RWPE2 (cell line): ENCODE results near the gene JPH2.
A peak's percentile ranks its signal among the peaks of the same experiment; 100 is the strongest.

Source experiments
- ATAC-seq: fragments of 200-7000 bp; cut with Tn5 transposase; 3 replicates; pipeline ENCODE4 v1.9.1; 2021; ENCODE audit warnings: low read depth
- DNase-seq: peaks from one replicate; pipeline ENCODE4 v3.0.0-alpha.2; 2020; ENCODE audit warnings: low spot score
- H3K27ac ChIP-seq: fragments of 450-650 bp; 2 replicates; pipeline ENCODE4 v1.5.1; 2017; ENCODE audit warnings: mild to moderate bottlenecking; ENCODE audit not compliant: poor library complexity, severe bottlenecking
- H3K27me3 ChIP-seq: fragments of 250-450 bp; sonication (Bioruptor Pico); 2 replicates; pipeline ENCODE4 v1.5.1; 2021; ENCODE audit warnings: mild to moderate bottlenecking, moderate library complexity; ENCODE audit not compliant: insufficient read depth, poor library complexity, severe bottlenecking
- H3K36me3 ChIP-seq: fragments of 250-450 bp; sonication (Bioruptor Pico); 2 replicates; pipeline ENCODE4 v1.5.1; 2020; ENCODE audit warnings: low read depth, mild to moderate bottlenecking, moderate library complexity
- H3K4me1 ChIP-seq: fragments of 250-450 bp; sonication (Bioruptor Pico); 2 replicates; pipeline ENCODE4 v1.5.1; 2021; ENCODE audit warnings: mild to moderate bottlenecking, moderate library complexity; ENCODE audit not compliant: insufficient read depth, poor library complexity, severe bottlenecking
- H3K4me3 ChIP-seq: fragments of 250-450 bp; sonication (Bioruptor Pico); 2 replicates; pipeline ENCODE4 v1.5.1; 2021; ENCODE audit warnings: mild to moderate bottlenecking, moderate library complexity; ENCODE audit not compliant: severe bottlenecking
- H3K9me3 ChIP-seq: fragments of 250-450 bp; sonication (Bioruptor Pico); 2 replicates; pipeline ENCODE4 v1.5.1; 2021; ENCODE audit warnings: mild to moderate bottlenecking, moderate library complexity; ENCODE audit not compliant: severe bottlenecking
- TF ChIP-seq, protein P1 (sequence below): fragments of 450-650 bp; IDR thresholded peaks from one replicate; pipeline ENCODE4 v1.5.1; 2017; ENCODE audit warnings: mild to moderate bottlenecking, moderate library complexity; ENCODE audit not compliant: poor library complexity, severe bottlenecking

JPH2 gene

DNA sequence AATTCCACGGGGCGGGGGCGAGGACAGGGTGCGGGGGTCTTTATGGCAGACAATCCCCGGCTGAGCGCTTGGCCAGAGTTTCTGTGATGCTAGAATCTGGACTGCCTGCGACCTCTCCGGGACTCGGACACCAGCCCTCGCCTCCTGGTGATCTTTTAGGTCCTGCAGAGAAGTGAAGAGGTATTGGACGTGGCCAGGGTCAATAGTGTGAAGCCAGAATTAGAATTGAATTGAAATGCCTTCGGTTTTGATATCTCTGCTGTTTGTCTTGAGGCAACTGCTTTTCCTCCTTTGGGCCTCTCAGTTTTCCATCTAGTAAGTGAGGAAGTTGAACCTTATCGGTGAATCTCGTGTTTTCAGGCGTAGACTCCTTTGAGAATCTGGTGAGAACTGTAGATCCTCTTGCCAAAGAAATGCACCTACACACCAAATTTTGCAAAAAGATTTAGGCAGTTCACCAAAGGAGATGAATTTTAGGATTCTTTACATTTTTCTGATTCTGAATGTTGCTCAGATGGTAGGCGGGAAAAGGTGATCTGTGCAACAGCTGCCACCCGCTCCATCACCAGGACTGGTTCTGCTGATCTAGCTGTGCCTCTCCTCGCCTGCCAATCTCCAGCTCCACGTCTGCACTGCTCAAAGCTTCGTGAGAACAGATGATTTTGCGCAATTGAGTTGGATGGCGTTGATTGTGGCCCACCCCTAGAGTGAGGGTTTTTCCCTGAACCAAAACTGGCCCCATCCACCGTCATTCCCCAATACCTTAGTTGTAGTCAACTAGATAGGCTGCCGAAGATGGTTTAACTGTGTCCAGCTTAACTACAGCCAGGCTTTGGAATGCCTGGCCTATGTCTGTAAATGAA lies 24.4 kb upstream of the JPH2 start:
- TF ChIP-seq, protein P1, sequence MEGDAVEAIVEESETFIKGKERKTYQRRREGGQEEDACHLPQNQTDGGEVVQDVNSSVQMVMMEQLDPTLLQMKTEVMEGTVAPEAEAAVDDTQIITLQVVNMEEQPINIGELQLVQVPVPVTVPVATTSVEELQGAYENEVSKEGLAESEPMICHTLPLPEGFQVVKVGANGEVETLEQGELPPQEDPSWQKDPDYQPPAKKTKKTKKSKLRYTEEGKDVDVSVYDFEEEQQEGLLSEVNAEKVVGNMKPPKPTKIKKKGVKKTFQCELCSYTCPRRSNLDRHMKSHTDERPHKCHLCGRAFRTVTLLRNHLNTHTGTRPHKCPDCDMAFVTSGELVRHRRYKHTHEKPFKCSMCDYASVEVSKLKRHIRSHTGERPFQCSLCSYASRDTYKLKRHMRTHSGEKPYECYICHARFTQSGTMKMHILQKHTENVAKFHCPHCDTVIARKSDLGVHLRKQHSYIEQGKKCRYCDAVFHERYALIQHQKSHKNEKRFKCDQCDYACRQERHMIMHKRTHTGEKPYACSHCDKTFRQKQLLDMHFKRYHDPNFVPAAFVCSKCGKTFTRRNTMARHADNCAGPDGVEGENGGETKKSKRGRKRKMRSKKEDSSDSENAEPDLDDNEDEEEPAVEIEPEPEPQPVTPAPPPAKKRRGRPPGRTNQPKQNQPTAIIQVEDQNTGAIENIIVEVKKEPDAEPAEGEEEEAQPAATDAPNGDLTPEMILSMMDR, result peak; percentile 17
- H3K4me3 ChIP-seq, result peak overlapping the region; percentile 68
- peak overlapping the region; percentile 91 for H3K27ac ChIP-seq
- ATAC-seq (peak; percentile 1; the same call in 2 of the 3 replicates), DNase-seq (no peak)
- no peaks in the 10 kb centered on the region for H3K27me3 ChIP-seq
- H3K9me3 ChIP-seq, result no peaks in the 10 kb centered on the region
- peaks cover 20% of the 10 kb centered on the region for H3K36me3 ChIP-seq
- H3K4me1 ChIP-seq, result peaks cover 32% of the 10 kb centered on the region

DNA sequence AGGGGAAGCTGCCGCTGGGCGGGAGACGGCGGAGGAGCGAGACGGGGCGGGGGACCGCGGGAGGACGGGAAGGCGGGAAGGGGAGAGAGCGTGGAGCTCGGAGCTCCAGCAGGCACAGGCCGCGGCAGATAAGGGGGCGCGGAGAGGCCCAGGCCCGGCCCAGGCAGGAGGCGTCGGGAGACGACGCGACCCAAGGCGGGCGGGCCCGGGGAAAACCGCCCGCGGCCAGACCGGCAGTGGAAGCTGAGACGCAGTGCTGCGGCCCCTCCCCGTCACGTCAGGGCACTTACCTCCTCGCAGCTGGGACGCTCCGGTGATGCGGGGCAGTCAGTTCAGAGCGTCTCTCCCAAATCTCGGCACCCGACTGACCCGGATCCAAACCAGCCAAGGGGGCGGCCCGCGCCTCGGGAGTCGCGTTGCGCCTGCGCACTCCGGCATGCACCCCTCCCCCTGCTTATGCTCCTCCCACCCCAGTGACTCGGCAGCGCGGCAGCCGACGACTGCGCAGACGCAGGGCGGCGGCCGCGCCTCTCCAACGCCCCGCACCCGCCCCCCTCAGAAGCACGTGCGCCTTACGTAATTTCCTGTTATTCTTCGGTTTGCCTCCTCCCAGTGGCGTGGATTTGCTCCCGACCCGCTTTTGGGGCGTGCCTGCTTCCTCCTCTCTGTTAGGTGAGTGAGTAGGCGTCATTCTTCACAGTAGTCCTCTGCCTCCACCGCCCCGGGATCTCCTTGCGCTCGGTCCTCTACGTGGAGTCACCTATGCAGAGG lies 23.6 kb upstream of the JPH2 start, which contains the start of gene OSER1:
TSS of gene OSER1 (minus strand) at position 366 of the 771 bp plus-strand sequence. CDS start 3,814 bp downstream, outside the sequence.
- peak within 1 kb of the TSS; percentile 91 for H3K27ac ChIP-seq
- ATAC-seq, result peak; percentile 78
- H3K4me3 ChIP-seq, result peak within 1 kb of the TSS; percentile 68
- peaks cover 38% of the 10 kb centered on the region for H3K4me1 ChIP-seq
- TF ChIP-seq, protein P1, result peak; percentile 23
- peak; percentile 100 for DNase-seq
- no peaks in the 10 kb centered on the region for H3K9me3 ChIP-seq
- peaks cover 26% of the 10 kb centered on the region for H3K36me3 ChIP-seq
- no peaks in the 10 kb centered on the region for H3K27me3 ChIP-seq

GRCh38 chr20:44209686-44210405 lies 22.9 kb upstream of the JPH2 start:
- Histone ChIP-seq H3K4me1 (peaks cover 46% of the 10 kb centered on the region), H3K4me3 (peak overlapping the region; percentile 68), H3K27ac (peak overlapping the region; percentile 91), H3K36me3 (peaks cover 33% of the 10 kb centered on the region), H3K9me3 (no peaks in the 10 kb centered on the region), H3K27me3 (no peaks in the 10 kb centered on the region)
- TF ChIP-seq, protein P1, result no peak
- DNase-seq (no peak), ATAC-seq (peak; percentile 1)

DNA sequence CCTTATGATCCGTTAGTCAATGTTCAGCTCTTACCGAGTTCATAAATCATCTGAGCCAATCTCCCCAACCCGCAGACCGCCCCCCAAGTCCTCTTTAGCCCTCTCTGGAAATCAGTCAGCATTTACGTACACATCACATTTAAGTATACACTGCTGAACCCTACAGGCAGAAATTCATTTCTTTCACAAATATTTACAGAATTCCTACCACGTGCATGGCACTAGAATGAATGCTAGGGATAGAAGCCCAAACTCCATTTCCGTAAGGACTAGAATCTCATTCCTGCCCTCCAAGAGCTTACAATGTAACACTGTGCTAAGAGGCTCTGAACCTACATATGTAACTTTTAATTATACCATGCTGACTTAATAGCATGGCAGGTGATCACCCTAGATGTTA lies 21.8 kb upstream of the JPH2 start:
- no peak for ATAC-seq
- Histone ChIP-seq H3K36me3 (peaks cover 40% of the 10 kb centered on the region), H3K27me3 (no peaks in the 10 kb centered on the region), H3K27ac (peak overlapping the region; percentile 91), H3K4me3 (peak overlapping the region; percentile 68), H3K9me3 (no peaks in the 10 kb centered on the region), H3K4me1 (peaks cover 54% of the 10 kb centered on the region)
- no peak for DNase-seq
- TF ChIP-seq, protein P1, result peak; percentile 33
